WTC11 (cell line): ENCODE data around the gene TNIK. TPM values are rescaled to one million over a fixed set of nuclear protein-coding genes. Genes with fewer than 3 reads are reported as not detected.

Experiments used
- ATAC-seq: fragments of 200-7000 bp; cut with Tn5 transposase; 2 replicates; pipeline ENCODE4 v1.10.0; 2021; ENCODE audit warnings: mild to moderate bottlenecking, moderate library complexity
- CTCF ChIA-PET: fragments of 300-600 bp; sonication (Branson Sonifier 250); formaldehyde crosslinking; loops from one replicate; lab custom pipeline; 2021; ENCODE audit warnings: antibody characterized with exemption; lab: Charles Lee
- POLR2A ChIA-PET: fragments of 350-600 bp; sonication (Branson Sonifier 250); formaldehyde crosslinking; loops from one replicate; lab custom pipeline; 2021; ENCODE audit warnings: antibody characterized with exemption; lab: Charles Lee
- DNase-seq: peaks from one replicate; pipeline ENCODE4 v3.0.0; 2021; ENCODE audit warnings: low spot score
- H3K27ac Mint-ChIP-seq: 2 replicates; pipeline ENCODE4 v1.8.0; 2021; ENCODE audit warnings: mixed read lengths
- H3K27me3 Mint-ChIP-seq: 2 replicates; pipeline ENCODE4 v1.8.0; 2021; ENCODE audit warnings: low read depth, mild to moderate bottlenecking, moderate library complexity, mixed read lengths
- H3K36me3 Mint-ChIP-seq: 2 replicates; pipeline ENCODE4 v1.8.0; 2021; ENCODE audit warnings: mixed read lengths
- H3K4me1 Mint-ChIP-seq: 2 replicates; pipeline ENCODE4 v1.8.0; 2022; ENCODE audit warnings: mixed read lengths
- H3K4me3 Mint-ChIP-seq: 2 replicates; pipeline ENCODE4 v1.8.0; 2021; ENCODE audit warnings: mild to moderate bottlenecking, moderate library complexity, mixed read lengths
- H3K9me3 Mint-ChIP-seq: 2 replicates; pipeline ENCODE4 v1.8.0; 2021; ENCODE audit warnings: mixed read lengths
- AFF4 ChIP-seq: sonication (generic); formaldehyde crosslinking; IDR thresholded peaks from 2 replicates; pipeline ENCODE4 v1.8.1; 2023; ENCODE audit warnings: mild to moderate bottlenecking, missing genetic modification reagents, borderline replicate concordance
- ATF1 ChIP-seq: sonication (generic); formaldehyde crosslinking; IDR thresholded peaks from 2 replicates; pipeline ENCODE4 v1.8.1; 2023; ENCODE audit warnings: mild to moderate bottlenecking, moderate library complexity, missing genetic modification reagents
- CDX4 ChIP-seq: fragments of 250-450 bp; sonication (Bioruptor Pico); IDR thresholded peaks from 2 replicates; pipeline ENCODE4 v1.9.0; 2021; ENCODE audit warnings: moderate library complexity, mild to moderate bottlenecking, inconsistent platforms, borderline replicate concordance
- E2F1 ChIP-seq: sonication (generic); formaldehyde crosslinking; IDR thresholded peaks from 2 replicates; pipeline ENCODE4 v1.8.0; 2022; ENCODE audit warnings: mild to moderate bottlenecking, missing genetic modification reagents
- E2F4 ChIP-seq: sonication (generic); formaldehyde crosslinking; IDR thresholded peaks from 2 replicates; pipeline ENCODE4 v1.8.1; 2022; ENCODE audit warnings: low read depth, mild to moderate bottlenecking, moderate library complexity, missing genetic modification reagents, borderline replicate concordance
- ELF4 ChIP-seq: sonication (generic); formaldehyde crosslinking; IDR thresholded peaks from 2 replicates; pipeline ENCODE4 v1.8.1; 2022; ENCODE audit warnings: low read depth, mild to moderate bottlenecking, moderate library complexity, missing genetic modification reagents
- EMX1 ChIP-seq: fragments of 250-450 bp; sonication (Bioruptor Pico); IDR thresholded peaks from 2 replicates; pipeline ENCODE4 v1.8.0; 2021; ENCODE audit warnings: mild to moderate bottlenecking
- FOXP1 ChIP-seq: sonication (generic); formaldehyde crosslinking; IDR thresholded peaks from 2 replicates; pipeline ENCODE4 v1.8.0; 2022; ENCODE audit warnings: missing genetic modification reagents, mild to moderate bottlenecking, moderate library complexity, borderline replicate concordance
- GABPB1 ChIP-seq: sonication (generic); formaldehyde crosslinking; IDR thresholded peaks from 2 replicates; pipeline ENCODE4 v1.8.1; 2023; ENCODE audit warnings: mild to moderate bottlenecking, missing genetic modification reagents
- GTF2I ChIP-seq: fragments of 250-450 bp; sonication (Bioruptor Pico); conservative IDR thresholded peaks from 2 replicates; pipeline ENCODE4 v1.4.0; 2021; ENCODE audit warnings: mild to moderate bottlenecking
- HMGXB4 ChIP-seq: sonication (generic); formaldehyde crosslinking; IDR thresholded peaks from 2 replicates; pipeline ENCODE4 v1.8.1; 2023; ENCODE audit warnings: mild to moderate bottlenecking, moderate library complexity, missing genetic modification reagents
- MLX ChIP-seq: sonication (generic); formaldehyde crosslinking; IDR thresholded peaks from 2 replicates; pipeline ENCODE4 v1.8.1; 2023; ENCODE audit warnings: mild to moderate bottlenecking, missing genetic modification reagents, moderate library complexity
- NFATC4 ChIP-seq: fragments of 250-450 bp; sonication (Bioruptor Pico); IDR thresholded peaks from 2 replicates; pipeline ENCODE4 v1.9.0; 2021; ENCODE audit warnings: mild to moderate bottlenecking
- NFYB ChIP-seq: sonication (generic); formaldehyde crosslinking; conservative IDR thresholded peaks from 2 replicates; pipeline ENCODE4 v1.8.0; 2022; ENCODE audit warnings: low read depth, missing genetic modification reagents
- NR2C2 ChIP-seq: sonication (generic); formaldehyde crosslinking; IDR thresholded peaks from 2 replicates; pipeline ENCODE4 v1.8.0; 2022; ENCODE audit warnings: mild to moderate bottlenecking, missing genetic modification reagents
- NR3C1 ChIP-seq: sonication (generic); formaldehyde crosslinking; conservative IDR thresholded peaks from 2 replicates; pipeline ENCODE4 v1.8.1; 2023; ENCODE audit warnings: low read depth, mild to moderate bottlenecking, missing genetic modification reagents
- SMAD4 ChIP-seq: sonication (generic); formaldehyde crosslinking; IDR thresholded peaks from 2 replicates; pipeline ENCODE4 v1.8.0; 2022; ENCODE audit warnings: mild to moderate bottlenecking, missing genetic modification reagents
- SOX15 ChIP-seq: fragments of 250-450 bp; sonication (Bioruptor Pico); IDR thresholded peaks from 2 replicates; pipeline ENCODE4 v1.9.0; 2021; ENCODE audit warnings: mild to moderate bottlenecking
- SP1 ChIP-seq: sonication (generic); formaldehyde crosslinking; conservative IDR thresholded peaks from 2 replicates; pipeline ENCODE4 v1.8.1; 2022; ENCODE audit warnings: missing genetic modification reagents
- TEAD4 ChIP-seq: sonication (generic); formaldehyde crosslinking; IDR thresholded peaks from 2 replicates; pipeline ENCODE4 v1.8.0; 2022; ENCODE audit warnings: mild to moderate bottlenecking, missing genetic modification reagents
- ZNF121 ChIP-seq: sonication (generic); formaldehyde crosslinking; IDR thresholded peaks from 2 replicates; pipeline ENCODE4 v1.8.0; 2023; ENCODE audit warnings: missing genetic modification reagents
- ZNF219 ChIP-seq: sonication (generic); formaldehyde crosslinking; IDR thresholded peaks from 2 replicates; pipeline ENCODE4 v1.8.0; 2023; ENCODE audit warnings: missing genetic modification reagents, mild to moderate bottlenecking, borderline replicate concordance
- ZNF396 ChIP-seq: fragments of 250-450 bp; sonication (Bioruptor Pico); IDR thresholded peaks from 2 replicates; pipeline ENCODE4 v1.8.0; 2021; ENCODE audit warnings: mild to moderate bottlenecking, moderate library complexity, borderline replicate concordance
- ZNF532 ChIP-seq: fragments of 250-450 bp; sonication (Bioruptor Pico); IDR thresholded peaks from 2 replicates; pipeline ENCODE4 v1.9.0; 2021; ENCODE audit warnings: mild to moderate bottlenecking, borderline replicate concordance
- total RNA-seq: library from RNA; stranded (reverse); gene quantifications from 3 replicates; pipeline ENCODE4 v1.2.3, GENCODE V29; 2021

The TNIK gene
- total RNA-seq, 1 experiment from 2014 or later, result 50.3 TPM

GRCh38 chr3:171122861-171123260, 337.3 kb downstream of the TNIK start (continued):
- TF ChIP-seq MLX (CRISPR knock-in tag), result no peak
- TF ChIP-seq TEAD4 (CRISPR knock-in tag), result no peak
- no peak for TF ChIP-seq EMX1 (CRISPR knock-in tag)
- no peak for TF ChIP-seq ZNF121 (CRISPR knock-in tag)
- TF ChIP-seq NR2C2 (CRISPR knock-in tag), result no peak
- TF ChIP-seq ZNF532 (CRISPR knock-in tag), result no peak
- TF ChIP-seq NFATC4 (CRISPR knock-in tag), result no peak

GRCh38 chr3:171122240-171122639, 338.0 kb downstream of the TNIK start:
- Mint-ChIP-seq H3K27ac (no peak overlapping the region), H3K9me3 (peaks cover 7% of the 10 kb centered on the region), H3K4me1 (peaks cover 1% of the 10 kb centered on the region), H3K4me3 (no peak overlapping the region), H3K27me3 (peaks cover 5% of the 10 kb centered on the region), H3K36me3 (peaks cover 62% of the 10 kb centered on the region)
- ATAC-seq (no peak), DNase-seq (no peak)
- ChIA-PET CTCF (interaction anchor here (0.6 to 1.4 kb wide), 3 partner anchors 9 to 160 kb away, joined by 3 to 7 read pairs (median 4); no protein-coding TSS in a partner anchor), POLR2A (interaction anchor here (0.6 to 1.1 kb wide), 3 partner anchors 11 to 375 kb away, joined by 3 to 6 read pairs (median 3); no protein-coding TSS in a partner anchor)
- TF ChIP-seq SP1 (no peak), FOXP1 (CRISPR knock-in tag) (no peak), ATF1 (CRISPR knock-in tag) (no peak), AFF4 (CRISPR knock-in tag) (no peak), ELF4 (CRISPR knock-in tag) (no peak), SMAD4 (CRISPR knock-in tag) (no peak), ZNF219 (no peak), CDX4 (CRISPR knock-in tag) (no peak), GABPB1 (CRISPR knock-in tag) (no peak), HMGXB4 (CRISPR knock-in tag) (no peak), NR3C1 (no peak), ZNF396 (CRISPR knock-in tag) (no peak), ZNF121 (CRISPR knock-in tag) (no peak), NFYB (CRISPR knock-in tag) (no peak), E2F1 (CRISPR knock-in tag) (no peak), SOX15 (CRISPR knock-in tag) (no peak), E2F4 (CRISPR knock-in tag) (no peak), GTF2I (CRISPR knock-in tag) (no peak)
